Measurements from ENCODE around the gene ZFP3. TPM values are rescaled to one million over a fixed set of nuclear protein-coding genes. Genes with fewer than 3 reads are reported as not detected.
"Not testable (repeated sequence)": the region's sequence is repeated elsewhere in the genome, so short reads cannot be mapped to it uniquely, and the experiment has no call there.

The ZFP3 gene
- total and polyA plus RNA-seq, 11 donors, result 4.0 to 14.5 (median 9.3) TPM

DNA sequence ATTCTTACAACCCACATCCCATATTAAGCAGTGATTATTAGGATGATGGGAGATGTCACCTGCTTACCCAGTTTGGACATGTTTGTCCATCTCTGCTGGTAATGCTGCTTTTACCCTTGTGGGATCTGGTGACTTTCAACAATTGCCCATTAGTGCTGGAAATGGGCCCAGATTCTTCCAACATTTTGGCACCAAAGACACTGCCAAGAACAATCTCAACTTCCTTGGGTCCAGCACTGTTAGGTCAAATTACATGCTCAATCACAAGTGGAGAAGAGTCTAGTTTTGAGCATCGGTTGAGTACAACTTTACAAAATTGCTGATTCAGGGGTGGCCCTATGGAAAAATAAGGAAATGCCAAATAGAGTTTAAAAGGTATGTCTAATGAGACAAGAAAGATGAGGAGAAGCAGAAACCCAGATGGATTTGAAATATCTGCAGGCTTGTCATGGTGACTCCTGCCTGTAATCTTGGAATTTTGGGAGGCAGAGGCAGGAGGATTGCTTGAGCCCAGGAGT is 13.0 kb upstream of the ZFP3 start:
- Histone ChIP-seq H3K4me1 (no peaks in the 10 kb centered on the region), H3K27ac (no peak overlapping the region), H3K4me3 (no peak overlapping the region), H3K36me3 (no peaks in the 10 kb centered on the region), H3K27me3 (no peaks in the 10 kb centered on the region), H3K9me3 (no peaks in the 10 kb centered on the region)
- 59 to 68% (median 64%) methylated on average over 1 of the region's 1 CpG for WGBS, 4 donors
- TF ChIP-seq POLR2A (IDR thresholded peaks at IDR 0.05), result no peak
- intact Hi-C loops (cut with DNase I), result loop anchor here in 2 of 10 donors (5.0 to 10.0 kb wide), 2 partner anchors 33 to 160 kb away; partner anchors contain the start of gene CHRNE (in 2 of the 2)
- DNase-seq (no peak), ATAC-seq (no peak)

DNA sequence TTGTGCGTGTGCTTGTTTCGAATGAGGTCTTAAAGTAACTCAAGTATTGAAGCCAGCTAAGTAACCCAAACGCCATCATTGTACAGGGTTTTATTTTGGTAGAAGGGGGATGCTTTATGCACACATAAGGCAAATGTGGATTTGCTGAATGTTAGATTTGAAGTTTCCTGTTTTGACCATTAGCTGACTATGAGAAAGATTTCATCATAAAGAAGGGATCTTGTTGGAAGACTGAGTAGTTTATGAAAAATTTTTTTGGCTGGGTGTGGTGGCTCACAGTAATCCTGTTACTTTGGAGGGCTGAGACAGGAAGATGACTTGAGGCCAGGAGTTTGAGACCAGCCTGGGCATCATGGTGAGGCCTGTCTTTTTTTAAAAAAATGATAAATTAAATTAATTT is 10.0 kb upstream of the ZFP3 start:
- Histone ChIP-seq H3K4me1 (no peaks in the 10 kb centered on the region), H3K27me3 (no peaks in the 10 kb centered on the region), H3K9me3 (no peaks in the 10 kb centered on the region), H3K27ac (no peak overlapping the region), H3K4me3 (no peak overlapping the region), H3K36me3 (no peaks in the 10 kb centered on the region)
- TF ChIP-seq, protein P1, sequence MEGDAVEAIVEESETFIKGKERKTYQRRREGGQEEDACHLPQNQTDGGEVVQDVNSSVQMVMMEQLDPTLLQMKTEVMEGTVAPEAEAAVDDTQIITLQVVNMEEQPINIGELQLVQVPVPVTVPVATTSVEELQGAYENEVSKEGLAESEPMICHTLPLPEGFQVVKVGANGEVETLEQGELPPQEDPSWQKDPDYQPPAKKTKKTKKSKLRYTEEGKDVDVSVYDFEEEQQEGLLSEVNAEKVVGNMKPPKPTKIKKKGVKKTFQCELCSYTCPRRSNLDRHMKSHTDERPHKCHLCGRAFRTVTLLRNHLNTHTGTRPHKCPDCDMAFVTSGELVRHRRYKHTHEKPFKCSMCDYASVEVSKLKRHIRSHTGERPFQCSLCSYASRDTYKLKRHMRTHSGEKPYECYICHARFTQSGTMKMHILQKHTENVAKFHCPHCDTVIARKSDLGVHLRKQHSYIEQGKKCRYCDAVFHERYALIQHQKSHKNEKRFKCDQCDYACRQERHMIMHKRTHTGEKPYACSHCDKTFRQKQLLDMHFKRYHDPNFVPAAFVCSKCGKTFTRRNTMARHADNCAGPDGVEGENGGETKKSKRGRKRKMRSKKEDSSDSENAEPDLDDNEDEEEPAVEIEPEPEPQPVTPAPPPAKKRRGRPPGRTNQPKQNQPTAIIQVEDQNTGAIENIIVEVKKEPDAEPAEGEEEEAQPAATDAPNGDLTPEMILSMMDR (IDR thresholded peaks at IDR 0.05), result no peak
- TF ChIP-seq POLR2A (IDR thresholded peaks at IDR 0.05), result no peak
- 84 to 94% (median 89%) methylated on average over 3 of the region's 3 CpGs for WGBS, 4 donors
- ATAC-seq, result no peak
- intact Hi-C loops (cut with DNase I), result loop anchor here in 2 of 10 donors (5.0 to 10.0 kb wide), 2 partner anchors 36 to 163 kb away; partner anchors contain the start of gene CHRNE (in 2 of the 2)
- DNase-seq, result no peak

DNA sequence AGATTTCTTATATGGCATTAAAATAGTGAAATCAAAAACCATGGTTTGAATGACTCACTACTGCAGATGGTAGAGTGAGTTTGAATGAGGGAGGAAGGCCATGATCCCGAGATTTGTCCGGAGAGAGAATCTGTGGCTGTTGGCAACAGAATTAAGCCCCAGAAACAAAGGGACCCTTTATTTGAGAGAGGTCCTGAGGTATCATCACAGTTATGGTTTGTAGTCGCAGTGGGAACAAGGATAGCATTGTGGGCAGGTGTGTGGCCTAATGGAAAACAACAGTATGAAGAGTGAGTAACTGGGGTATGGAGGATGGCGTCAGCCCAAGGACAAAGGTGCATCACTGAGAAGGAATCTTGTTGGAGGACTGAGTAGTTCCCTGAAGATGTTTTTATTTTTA is 8.5 kb upstream of the ZFP3 start:
- DNase-seq, result no peak
- Histone ChIP-seq H3K4me3 (no peak overlapping the region), H3K27me3 (no peaks in the 10 kb centered on the region), H3K27ac (no peak overlapping the region), H3K9me3 (no peaks in the 10 kb centered on the region), H3K36me3 (no peaks in the 10 kb centered on the region), H3K4me1 (no peaks in the 10 kb centered on the region)
- no peak for TF ChIP-seq POLR2A (IDR thresholded peaks at IDR 0.05)
- TF ChIP-seq, protein P1 (IDR thresholded peaks at IDR 0.05), result no peak
- no peak for ATAC-seq
- intact Hi-C loops (cut with DNase I), result loop anchor here in 2 of 10 donors (5.0 to 10.0 kb wide), 2 partner anchors 37 to 165 kb away; partner anchors contain the start of gene CHRNE (in 2 of the 2)
- WGBS, 4 donors, result 77 to 89% (median 81%) methylated on average over 4 of the region's 4 CpGs

DNA sequence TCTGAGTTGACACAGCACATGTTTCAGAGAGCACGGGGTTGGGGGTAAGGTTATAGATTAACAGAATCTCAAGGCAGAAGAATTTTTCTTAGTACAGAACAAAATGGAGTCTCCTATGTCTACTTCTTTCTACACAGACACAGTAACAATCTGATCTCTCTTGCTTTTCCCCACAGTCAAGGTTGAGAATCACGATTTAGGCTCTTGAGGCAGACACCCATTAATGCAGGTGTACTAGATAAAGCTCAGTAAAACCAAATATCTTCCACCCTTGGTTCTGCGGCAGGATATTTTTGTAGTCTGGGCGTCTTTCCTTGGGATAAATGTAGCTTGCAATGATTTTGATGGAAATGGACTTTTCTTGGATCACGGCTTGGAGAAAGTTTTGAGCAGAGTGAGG is 2.8 kb upstream of the ZFP3 start:
- intact Hi-C loops (cut with DNase I), result loop anchor here in 1 of 10 donors (5.0 kb wide), 1 partner anchor 37 kb away; the partner anchor contains the start of gene ZNF232
- ATAC-seq, H3K36me3 ChIP-seq, H3K27ac ChIP-seq, H3K27me3 ChIP-seq, H3K4me3 ChIP-seq, DNase-seq, H3K9me3 ChIP-seq: not testable (repeated sequence)
- H3K4me1 ChIP-seq, result peaks cover 0 to 24% (median 10%) of the 10 kb centered on the region in 12 donors
- WGBS, 4 donors, result 85 to 91% (median 88%) methylated on average over 4 to 5 of the region's 5 CpGs

DNA sequence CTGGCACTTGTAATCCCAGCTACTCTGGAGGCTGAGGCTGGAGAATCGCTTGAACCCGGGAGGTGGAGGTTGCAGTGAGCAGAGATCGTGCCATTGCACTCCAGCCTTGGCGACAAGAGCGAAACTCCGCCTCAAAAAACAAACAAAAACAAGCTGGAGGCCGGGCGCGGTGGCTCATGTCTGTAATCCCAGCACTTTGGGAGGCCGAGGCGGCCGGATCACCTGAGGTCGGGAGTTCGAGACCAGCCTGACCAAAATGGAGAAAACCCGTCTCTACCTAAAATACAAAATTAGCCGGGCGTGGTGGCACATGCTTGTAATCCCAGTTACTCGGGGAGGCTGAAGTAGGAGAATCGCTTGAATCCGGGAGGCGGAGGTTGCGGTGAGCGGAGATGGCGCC is 992 bp upstream of the ZFP3 start:
- DNase-seq, H3K36me3 ChIP-seq, H3K27me3 ChIP-seq, H3K9me3 ChIP-seq, ATAC-seq: not testable (repeated sequence)
- peak overlapping the region in 11 of 12 donors; percentile 66 to 94 (median 81) for H3K4me3 ChIP-seq
- intact Hi-C loops (cut with DNase I), result loop anchor here in 1 of 10 donors (5.0 kb wide), 1 partner anchor 35 kb away; the partner anchor contains the start of gene ZNF232
- peak overlapping the region in 10 of 12 donors; percentile 82 to 93 (median 88) for H3K27ac ChIP-seq
- WGBS, 4 donors, result 93 to 97% (median 97%) methylated on average over 24 of the region's 24 CpGs
- H3K4me1 ChIP-seq, result peaks cover 0 to 27% (median 11%) of the 10 kb centered on the region in 12 donors

Data from heart left ventricle (tissue), 16 donors.